NT2/D1 (cell line): Measurements from ENCODE around the gene URB2.

Source experiments
- SUZ12 ChIP-seq: IDR thresholded peaks from 2 replicates; pipeline ENCODE4 v1.6.1; 2011; ENCODE audit not compliant: insufficient read length, insufficient read depth; ENCODE audit errors: extremely low read depth
- YY1 ChIP-seq: IDR thresholded peaks from 2 replicates; pipeline ENCODE4 v1.6.1; 2011; ENCODE audit not compliant: insufficient read length, insufficient read depth
- ZNF274 ChIP-seq: IDR thresholded peaks from 2 replicates; pipeline ENCODE4 v1.6.1; 2011; ENCODE audit warnings: mild to moderate bottlenecking, low read depth, low read length

DNA sequence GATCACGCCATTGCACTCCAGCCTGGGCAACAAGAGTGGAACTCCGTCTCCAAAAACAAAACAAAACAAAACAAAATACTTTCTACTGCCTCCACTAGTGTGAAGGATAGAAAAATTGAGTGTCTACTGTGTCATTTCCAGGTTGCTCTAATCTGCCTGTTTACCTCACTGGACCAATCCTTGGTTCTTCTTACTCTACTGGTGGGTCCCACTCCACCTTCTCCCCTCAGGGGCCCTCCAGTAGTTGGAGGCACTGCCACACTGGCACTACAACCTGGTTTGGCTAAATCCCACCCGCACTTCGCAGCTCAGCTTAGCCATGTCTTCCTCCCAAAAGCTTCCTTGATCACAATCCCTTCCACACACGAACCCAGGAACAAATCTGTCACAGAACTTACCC lies 2.8 kb upstream of the URB2 start:
- TF ChIP-seq SUZ12 = no peak
- no peak for TF ChIP-seq ZNF274
- no peak for TF ChIP-seq YY1
